ENCODE results near the gene PRRX2.
A peak's percentile ranks its signal among the peaks of the same experiment; 100 is the strongest.
"Not testable (repeated sequence)": the region's sequence is repeated elsewhere in the genome, so short reads cannot be mapped to it uniquely, and the experiment has no call there.

Gene PRRX2

DNA sequence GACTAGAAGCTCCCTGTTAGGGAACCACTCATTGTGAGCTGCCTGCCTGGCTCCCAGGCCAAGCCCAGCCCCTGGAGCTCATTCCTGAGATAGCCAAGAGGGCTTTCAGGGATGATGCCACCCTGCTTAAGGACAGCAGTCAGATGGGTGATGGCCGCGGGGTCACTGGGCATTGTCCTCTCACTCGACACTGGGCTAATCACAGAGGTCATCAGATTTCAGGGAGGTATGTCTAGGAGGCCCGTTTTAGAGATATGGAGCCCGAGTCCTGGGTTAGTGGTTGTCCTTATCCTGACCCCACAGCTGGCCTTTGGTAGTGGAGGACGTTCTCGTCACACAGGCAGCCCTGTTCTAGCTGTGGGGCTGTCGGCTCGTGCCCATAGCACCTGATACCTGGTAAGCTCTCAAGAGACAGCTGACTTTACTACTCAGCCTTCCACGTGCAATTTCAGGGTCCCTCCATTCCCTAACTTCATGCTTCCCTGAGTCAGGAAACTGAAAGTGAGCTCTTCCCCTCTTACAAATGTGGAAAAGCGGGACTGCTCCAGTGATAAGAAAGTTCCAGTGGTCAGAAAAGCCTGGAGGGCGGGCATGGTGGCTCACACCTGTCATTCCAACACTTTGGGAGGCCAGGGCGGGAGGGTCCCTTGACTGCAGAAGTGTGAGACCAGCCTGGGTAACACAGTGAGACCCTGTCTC is 94.5 kb downstream of the PRRX2 start:
- TF ChIP-seq, protein P1, sequence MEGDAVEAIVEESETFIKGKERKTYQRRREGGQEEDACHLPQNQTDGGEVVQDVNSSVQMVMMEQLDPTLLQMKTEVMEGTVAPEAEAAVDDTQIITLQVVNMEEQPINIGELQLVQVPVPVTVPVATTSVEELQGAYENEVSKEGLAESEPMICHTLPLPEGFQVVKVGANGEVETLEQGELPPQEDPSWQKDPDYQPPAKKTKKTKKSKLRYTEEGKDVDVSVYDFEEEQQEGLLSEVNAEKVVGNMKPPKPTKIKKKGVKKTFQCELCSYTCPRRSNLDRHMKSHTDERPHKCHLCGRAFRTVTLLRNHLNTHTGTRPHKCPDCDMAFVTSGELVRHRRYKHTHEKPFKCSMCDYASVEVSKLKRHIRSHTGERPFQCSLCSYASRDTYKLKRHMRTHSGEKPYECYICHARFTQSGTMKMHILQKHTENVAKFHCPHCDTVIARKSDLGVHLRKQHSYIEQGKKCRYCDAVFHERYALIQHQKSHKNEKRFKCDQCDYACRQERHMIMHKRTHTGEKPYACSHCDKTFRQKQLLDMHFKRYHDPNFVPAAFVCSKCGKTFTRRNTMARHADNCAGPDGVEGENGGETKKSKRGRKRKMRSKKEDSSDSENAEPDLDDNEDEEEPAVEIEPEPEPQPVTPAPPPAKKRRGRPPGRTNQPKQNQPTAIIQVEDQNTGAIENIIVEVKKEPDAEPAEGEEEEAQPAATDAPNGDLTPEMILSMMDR (IDR thresholded peaks at IDR 0.05; ENCODE audit: low read depth, low read length) = no peak
- no peak for DNase-seq (ENCODE audit: extremely low read depth, low read depth)

GRCh38 chr9:129760784-129761183 is 95.3 kb downstream of the PRRX2 start:
- not testable (repeated sequence) for DNase-seq (ENCODE audit: extremely low read depth, low read depth)

- TF ChIP-seq, protein P1 (IDR thresholded peaks at IDR 0.05; ENCODE audit: low read depth, low read length) = no peak
- peak; percentile 68 for DNase-seq (ENCODE audit: extremely low read depth, low read depth)
Measured at GRCh38 chr9:129761293-129761900, 96.0 kb downstream of the PRRX2 start.

DNA sequence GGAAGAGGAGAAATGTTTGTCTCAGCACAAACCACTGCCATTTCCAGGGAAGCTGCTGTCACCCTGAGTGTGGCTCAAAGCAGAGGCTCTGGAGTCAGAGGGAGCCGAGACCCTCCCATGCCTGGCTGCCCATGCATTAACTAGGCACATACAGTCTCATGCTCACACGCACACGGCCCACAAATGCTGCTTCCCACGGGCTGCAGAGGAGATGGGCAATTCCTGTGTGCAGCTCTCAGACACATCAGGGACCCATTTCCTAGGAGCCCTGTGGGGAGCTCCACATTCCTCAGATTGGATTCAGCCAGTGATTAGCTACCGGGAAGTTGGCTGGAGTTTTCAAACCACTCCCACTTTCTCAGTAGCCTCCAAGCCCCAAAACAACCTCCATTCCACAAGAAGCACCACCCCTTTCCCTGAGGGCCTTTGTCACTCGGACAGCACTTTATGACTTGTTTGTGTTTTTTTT is 96.5 kb downstream of the PRRX2 start:
- TF ChIP-seq, protein P1 (IDR thresholded peaks at IDR 0.05; ENCODE audit: low read depth, low read length) = no peak
- no peak for DNase-seq (ENCODE audit: extremely low read depth, low read depth)

DNA sequence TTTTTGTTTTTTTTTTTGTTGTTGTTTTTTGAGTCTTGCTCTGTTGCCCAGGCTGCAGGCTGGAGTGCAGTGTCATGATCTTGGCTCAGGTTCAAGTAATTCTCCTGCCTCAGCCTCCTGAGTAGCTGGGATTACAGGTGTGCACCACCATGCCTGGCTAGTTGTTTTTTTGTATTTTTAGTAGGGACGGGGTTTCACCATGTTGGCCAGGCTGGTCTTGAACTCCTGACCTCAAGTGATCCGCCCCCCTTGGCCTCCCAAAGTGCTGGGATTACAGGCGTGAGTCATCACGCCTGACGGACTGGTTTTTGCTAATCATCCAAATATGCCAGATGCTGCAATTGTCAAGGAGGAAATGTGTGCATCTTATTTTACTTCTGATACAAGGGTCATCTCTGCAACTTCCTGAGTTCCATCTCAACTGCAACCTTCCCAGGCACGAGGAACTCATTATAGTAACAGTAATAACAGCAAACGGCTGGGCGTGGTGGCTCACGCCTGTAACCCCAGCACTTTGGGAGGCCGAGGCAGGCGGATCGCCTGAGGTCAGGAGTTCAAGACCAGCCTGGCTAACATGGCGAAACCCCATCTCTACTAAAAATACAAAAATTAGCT is 97.0 kb downstream of the PRRX2 start:
- peak; percentile 90 for DNase-seq (ENCODE audit: extremely low read depth, low read depth)

- TF ChIP-seq, protein P1 (IDR thresholded peaks at IDR 0.05; ENCODE audit: low read depth, low read length) = no peak
Measured at GRCh38 chr9:129762985-129763926, 97.8 kb downstream of the PRRX2 start.

GRCh38 chr9:129765764-129766317 is 100.4 kb downstream of the PRRX2 start:
- TF ChIP-seq, protein P1 (IDR thresholded peaks at IDR 0.05; ENCODE audit: low read depth, low read length) = no peak

More at GRCh38 chr9:129762985-129763926, 97.8 kb downstream of the PRRX2 start:
- no peak for DNase-seq (ENCODE audit: extremely low read depth, low read depth)

More at GRCh38 chr9:129765764-129766317, 100.4 kb downstream of the PRRX2 start:
- no peak for DNase-seq (ENCODE audit: extremely low read depth, low read depth)
